Transverse colon (tissue), 3 donors: ENCODE results near the gene RTF1.

Experiments
- EP300 ChIP-seq: sonication (generic); formaldehyde crosslinking; IDR thresholded peaks from one replicate; pipeline ENCODE4 v1.6.1; 2017; ENCODE audit warnings: antibody characterized with exemption, low read depth
- POLR2A ChIP-seq: fragments of 450-650 bp; IDR thresholded peaks from one replicate; pipeline ENCODE4 v1.6.1; 2016; ENCODE audit warnings: antibody characterized with exemption, mild to moderate bottlenecking, moderate library complexity
- TF ChIP-seq, protein P1 (sequence below), 5 experiments: fragments of 200-600 bp in 3 of 5; fragments of 450-650 bp in 2 of 5; sonication (generic) in 3 of 5; IDR thresholded peaks; 1 replicate in 2 of 5; 2 replicates in 3 of 5; pipeline ENCODE4 v1.5.1; 2016 to 2017; ENCODE audit warnings: antibody characterized with exemption in 5 of 5, inconsistent platforms in 3 of 5, mild to moderate bottlenecking in 2 of 5, moderate library complexity in 1 of 5

DNA sequence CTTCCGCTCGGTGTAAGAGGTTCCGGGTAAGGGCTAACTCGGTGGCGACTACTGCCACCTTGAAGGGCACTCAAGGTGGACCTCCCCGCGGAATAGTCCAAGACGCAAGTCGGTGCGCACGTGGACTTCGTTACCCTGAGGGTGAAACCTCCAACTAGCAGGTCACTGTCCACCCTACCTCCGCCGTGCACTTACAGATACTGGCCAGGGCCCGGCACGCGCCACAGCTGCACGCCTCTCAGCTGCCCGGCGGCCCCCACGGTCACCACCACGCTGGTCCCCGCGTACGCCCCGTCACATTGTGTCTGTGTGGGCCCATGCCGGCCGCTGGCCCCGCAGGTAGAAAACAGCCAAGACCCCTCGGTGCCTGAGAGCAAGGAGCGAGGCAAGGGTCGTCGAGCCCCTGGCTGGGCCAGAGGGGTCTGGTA lies 95.6 kb downstream of the RTF1 start:
- TF ChIP-seq, protein P1, sequence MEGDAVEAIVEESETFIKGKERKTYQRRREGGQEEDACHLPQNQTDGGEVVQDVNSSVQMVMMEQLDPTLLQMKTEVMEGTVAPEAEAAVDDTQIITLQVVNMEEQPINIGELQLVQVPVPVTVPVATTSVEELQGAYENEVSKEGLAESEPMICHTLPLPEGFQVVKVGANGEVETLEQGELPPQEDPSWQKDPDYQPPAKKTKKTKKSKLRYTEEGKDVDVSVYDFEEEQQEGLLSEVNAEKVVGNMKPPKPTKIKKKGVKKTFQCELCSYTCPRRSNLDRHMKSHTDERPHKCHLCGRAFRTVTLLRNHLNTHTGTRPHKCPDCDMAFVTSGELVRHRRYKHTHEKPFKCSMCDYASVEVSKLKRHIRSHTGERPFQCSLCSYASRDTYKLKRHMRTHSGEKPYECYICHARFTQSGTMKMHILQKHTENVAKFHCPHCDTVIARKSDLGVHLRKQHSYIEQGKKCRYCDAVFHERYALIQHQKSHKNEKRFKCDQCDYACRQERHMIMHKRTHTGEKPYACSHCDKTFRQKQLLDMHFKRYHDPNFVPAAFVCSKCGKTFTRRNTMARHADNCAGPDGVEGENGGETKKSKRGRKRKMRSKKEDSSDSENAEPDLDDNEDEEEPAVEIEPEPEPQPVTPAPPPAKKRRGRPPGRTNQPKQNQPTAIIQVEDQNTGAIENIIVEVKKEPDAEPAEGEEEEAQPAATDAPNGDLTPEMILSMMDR (IDR thresholded peaks at IDR 0.05) = no peak
- TF ChIP-seq POLR2A = no peak
- no peak for TF ChIP-seq EP300
